SU-DHL-6 (cell line): ENCODE data around the gene CST6.

ENCODE experiments used
- H2AFZ ChIP-seq: fragments of 200-600 bp; sonication (generic); 2 replicates; pipeline ENCODE4 v1.6.1; 2014; ENCODE audit warnings: low read depth, mild to moderate bottlenecking, moderate library complexity, mixed read lengths, antibody characterized with exemption, low read length; ENCODE audit not compliant: severe bottlenecking
- H3F3A ChIP-seq: fragments of 200-600 bp; shearing (Covaris generic); 2 replicates; pipeline ENCODE4 v1.6.0; 2016; ENCODE audit warnings: antibody characterized with exemption, mild to moderate bottlenecking; ENCODE audit not compliant: insufficient read depth
- H3K27ac ChIP-seq: fragments of 200-600 bp; sonication (generic); 2 replicates; pipeline ENCODE4 v1.5.1; 2016; ENCODE audit warnings: low read depth, mild to moderate bottlenecking, low read length, moderate library complexity, mixed read lengths
- H3K27me3 ChIP-seq: fragments of 200-600 bp; sonication (generic), shearing (Covaris generic); 2 replicates; pipeline ENCODE4 v1.6.0; 2014; ENCODE audit warnings: mild to moderate bottlenecking, low read length
- H3K36me3 ChIP-seq: fragments of 200-600 bp; sonication (generic); 2 replicates; pipeline ENCODE4 v1.6.1; 2014; ENCODE audit warnings: mild to moderate bottlenecking, low read length, mixed read lengths
- H3K4me2 ChIP-seq: fragments of 300-600, 200-600 bp; shearing (Covaris generic), sonication (generic); 2 replicates; pipeline ENCODE4 v1.6.0; 2014; ENCODE audit warnings: low read length, low read depth, mild to moderate bottlenecking; ENCODE audit not compliant: poor library complexity, severe bottlenecking
- H3K4me3 ChIP-seq: fragments of 200-600 bp; sonication (generic); 2 replicates; pipeline ENCODE4 v1.5.1; 2014; ENCODE audit warnings: antibody characterized with exemption, low read length, mild to moderate bottlenecking, mixed read lengths; ENCODE audit not compliant: insufficient read depth, poor library complexity, severe bottlenecking
- H3K79me2 ChIP-seq: fragments of 200-600 bp; sonication (generic); 2 replicates; pipeline ENCODE4 v1.6.1; 2014; ENCODE audit warnings: mild to moderate bottlenecking, low read length, moderate library complexity; ENCODE audit not compliant: insufficient read depth
- H3K9ac ChIP-seq: fragments of 200-600 bp; sonication (generic); 2 replicates; pipeline ENCODE4 v1.7.0; 2014; ENCODE audit warnings: mild to moderate bottlenecking, low read length
- H3K9me2 ChIP-seq: fragments of 200-600 bp; sonication (generic); replicated peaks from 2 replicates; pipeline ENCODE4 v1.6.1; 2014; ENCODE audit warnings: low read length; ENCODE audit not compliant: insufficient read depth
- H3K9me3 ChIP-seq: fragments of 200-600 bp; sonication (generic); 2 replicates; pipeline ENCODE4 v1.6.1; 2014; ENCODE audit warnings: low read length, mixed read lengths; ENCODE audit not compliant: insufficient read depth
- H4K20me1 ChIP-seq: fragments of 200-600 bp; sonication (generic); 2 replicates; pipeline ENCODE4 v1.6.1; 2014; ENCODE audit warnings: low read depth, mild to moderate bottlenecking, antibody characterized with exemption, low read length, moderate library complexity, mixed read lengths
- CTCF ChIP-seq: fragments of 200-600 bp; sonication (generic); IDR thresholded peaks from one replicate; pipeline ENCODE4 v1.5.1; 2017; ENCODE audit warnings: antibody characterized with exemption, mild to moderate bottlenecking, low read length, moderate library complexity; ENCODE audit not compliant: insufficient read depth, poor library complexity, severe bottlenecking
- EZH2phosphoT487 ChIP-seq: fragments of 200-600 bp; sonication (generic), shearing (Covaris generic); conservative IDR thresholded peaks from 2 replicates; pipeline ENCODE4 v1.6.1; 2018; ENCODE audit warnings: mild to moderate bottlenecking, antibody characterized with exemption, low read length, moderate library complexity, mixed read lengths

CST6 gene

GRCh38 chr11:66036334-66036710 is 24.5 kb downstream of the CST6 start:
- H3K9ac ChIP-seq: no peak overlapping the region
- H2AFZ ChIP-seq: no peak overlapping the region
- H3K4me2 ChIP-seq: no peak overlapping the region

GRCh38 chr11:66037327-66037726 is 25.5 kb downstream of the CST6 start:
- Histone ChIP-seq H4K20me1 (no peaks in the 10 kb centered on the region), H3K4me2 (no peak overlapping the region), H3K9ac (no peak overlapping the region), H3F3A (no peaks in the 10 kb centered on the region), H3K79me2 (no peaks in the 10 kb centered on the region), H3K27ac (no peak overlapping the region), H3K27me3 (no peaks in the 10 kb centered on the region), H3K9me3 (no peaks in the 10 kb centered on the region), H3K4me3 (no peak overlapping the region), H2AFZ (no peak overlapping the region), H3K9me2 (no peaks in the 10 kb centered on the region), H3K36me3 (no peaks in the 10 kb centered on the region)
- TF ChIP-seq EZH2phosphoT487 (no peak), CTCF (no peak)

More at GRCh38 chr11:66036334-66036710, 24.5 kb downstream of the CST6 start:
- Histone ChIP-seq H3F3A (no peaks in the 10 kb centered on the region), H3K4me3 (no peak overlapping the region), H3K27me3 (no peaks in the 10 kb centered on the region), H3K27ac (no peak overlapping the region), H3K36me3 (no peaks in the 10 kb centered on the region), H4K20me1 (no peaks in the 10 kb centered on the region), H3K9me3 (no peaks in the 10 kb centered on the region), H3K79me2 (no peaks in the 10 kb centered on the region), H3K9me2 (no peaks in the 10 kb centered on the region)
- TF ChIP-seq CTCF: no peak
- no peak for TF ChIP-seq EZH2phosphoT487

GRCh38 chr11:66039765-66040164 is 28.0 kb downstream of the CST6 start:
- no peaks in the 10 kb centered on the region for H3K36me3 ChIP-seq
- no peaks in the 10 kb centered on the region for H3K9me3 ChIP-seq
- no peak overlapping the region for H3K9ac ChIP-seq
- H4K20me1 ChIP-seq: no peaks in the 10 kb centered on the region
- TF ChIP-seq CTCF (no peak), EZH2phosphoT487 (no peak)
- no peaks in the 10 kb centered on the region for H3K79me2 ChIP-seq
- no peaks in the 10 kb centered on the region for H3K9me2 ChIP-seq
- no peaks in the 10 kb centered on the region for H3F3A ChIP-seq
- H3K27me3 ChIP-seq: no peaks in the 10 kb centered on the region
- H2AFZ ChIP-seq: no peak overlapping the region
- H3K4me3 ChIP-seq: no peak overlapping the region
- H3K27ac ChIP-seq: no peak overlapping the region
- no peak overlapping the region for H3K4me2 ChIP-seq
